Measurements from ENCODE around the gene DUS2. TPM values are rescaled to one million over a fixed set of nuclear protein-coding genes. Genes with fewer than 3 reads are reported as not detected.

Gene DUS2
- total RNA-seq: 18.0 and 21.5 TPM in 2 replicates

GRCh38 chr16:68022728-68023537 is at the start of gene DUS2, which contains the start of gene DDX28:
TSS of gene DUS2 (plus strand) at chr16:68023284. CDS start at chr16:68038024, 14,740 bp downstream.
TSS of gene DDX28 (minus strand) at chr16:68023232. CDS start at chr16:68023202, 30 bp downstream.

GRCh38 chr16:67979955-67980678 is 43.0 kb upstream of the DUS2 start, which contains the start of gene DPEP3:
TSS of gene DPEP3 (minus strand) at chr16:67980499. CDS start at chr16:67980380, 119 bp downstream.

GRCh38 chr16:67998779-67999688 is 24.1 kb upstream of the DUS2 start, which contains the start of gene DPEP2:
TSS of gene DPEP2 (minus strand) at chr16:67999484. CDS start at chr16:67993212, 6,272 bp downstream.

GRCh38 chr16:68015681-68016080 is 7.4 kb upstream of the DUS2 start, which contains the start of gene DPEP2NB:
TSS of gene DPEP2NB (minus strand) at chr16:68015911. CDS start at chr16:68015770, 141 bp downstream.

GRCh38 chr16:68085259-68086071 is 62.4 kb downstream of the DUS2 start, which contains the start of gene NFATC3:
TSS of gene NFATC3 (plus strand) at chr16:68085370. CDS start at chr16:68085682, 312 bp downstream.

Small RNA genes within 50 kb of the gene (small RNA-seq; reads per million reads assigned to genes)
- gene RF00019 (not detected), gene RNU6-359P (not detected)

Other genes with a start within 250 kb of the DUS2 start
- gene RANBP10, start 216.7 kb upstream of the DUS2 start, total RNA-seq: 5.1 and 7.0 TPM in 2 replicates
- gene TSNAXIP1, start 216.4 kb upstream of the DUS2 start, total RNA-seq: 0.98 and 2.2 TPM in 2 replicates
- gene THAP11, start 181.0 kb upstream of the DUS2 start, total RNA-seq: 26.1 and 28.0 TPM in 2 replicates
- 210 and 284 TPM in 2 replicates for gene NUTF2, start 176.4 kb upstream of the DUS2 start, total RNA-seq
- 27.0 and 32.7 TPM in 2 replicates for gene CENPT, start 175.6 kb upstream of the DUS2 start, total RNA-seq
- 55.5 and 72.9 TPM in 2 replicates for gene EDC4, start 150.2 kb upstream of the DUS2 start, total RNA-seq
- gene NRN1L, start 138.4 kb upstream of the DUS2 start, total RNA-seq: 0.37 TPM in 1 of 2 replicates, not detected in the other
- gene PSKH1, start 130.0 kb upstream of the DUS2 start, total RNA-seq: 12.1 TPM in 2 replicates
- 0.37 and 1.4 TPM in 2 replicates for gene CTRL, start 91.4 kb upstream of the DUS2 start, total RNA-seq
- 29.7 and 41.2 TPM in 2 replicates for gene PSMB10, start 86.4 kb upstream of the DUS2 start, total RNA-seq
- 5.1 and 11.1 TPM in 2 replicates for gene LCAT, start 79.2 kb upstream of the DUS2 start, total RNA-seq
- gene SLC12A4, start 54.6 kb upstream of the DUS2 start, total RNA-seq: 40.8 and 73.3 TPM in 2 replicates
- gene DPEP3, start 42.8 kb upstream of the DUS2 start, total RNA-seq: not detected in 2 replicates
- not detected in 2 replicates for gene DPEP2, start 23.8 kb upstream of the DUS2 start, total RNA-seq
- not detected in 2 replicates for gene DPEP2NB, start 7.4 kb upstream of the DUS2 start, total RNA-seq
- 14.7 and 19.0 TPM in 2 replicates for gene DDX28, start 52 bp upstream of the DUS2 start, total RNA-seq
- gene NFATC3, start 62.1 kb downstream of the DUS2 start, total RNA-seq: 17.3 and 27.2 TPM in 2 replicates
- gene ESRP2, start 212.8 kb downstream of the DUS2 start, total RNA-seq: under 0.01 TPM in 1 of 2 replicates, not detected in the other
- 15.8 and 17.6 TPM in 2 replicates for gene PLA2G15, start 222.1 kb downstream of the DUS2 start, total RNA-seq
- gene SLC7A6, start 241.2 kb downstream of the DUS2 start, total RNA-seq: 18.4 and 24.2 TPM in 2 replicates